ENCODE measurements around the gene PASK.
"Not testable (repeated sequence)": the region's sequence is repeated elsewhere in the genome, so short reads cannot be mapped to it uniquely, and the experiment has no call there.

PASK gene

DNA sequence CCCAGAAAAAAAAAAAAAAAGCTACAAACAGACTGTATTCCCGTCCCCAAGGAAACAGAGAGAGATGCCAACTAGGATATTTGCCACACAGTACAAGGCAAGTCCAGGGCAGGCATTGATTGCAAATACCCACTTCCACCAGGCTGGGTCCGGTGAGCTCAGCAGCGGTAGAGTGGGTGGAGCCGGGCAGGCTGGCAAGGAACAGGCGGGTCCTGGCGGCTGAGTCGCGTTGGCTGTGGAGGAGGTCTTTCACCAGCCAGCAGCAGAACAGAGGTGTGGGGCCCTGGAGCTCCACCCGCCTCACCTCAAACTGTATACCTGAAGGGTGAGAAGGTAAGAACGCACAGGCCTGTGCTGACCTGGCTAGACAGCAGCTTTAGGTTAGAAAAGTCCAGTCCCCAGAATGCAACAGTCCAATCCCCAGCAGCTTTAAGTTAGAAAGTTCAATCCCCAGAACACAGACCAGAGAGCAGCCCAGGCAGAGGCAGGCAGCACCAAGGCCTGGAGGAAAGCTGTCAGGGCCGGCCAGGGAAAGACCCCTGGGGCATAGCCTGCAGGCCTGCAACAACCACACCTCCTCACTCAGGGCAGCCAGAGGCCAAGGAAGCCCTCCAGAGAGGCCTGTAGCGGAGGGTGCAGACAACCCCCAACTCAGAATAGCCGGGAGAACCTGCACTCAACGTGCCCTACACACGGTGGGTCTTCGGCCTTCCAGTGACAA is 25.3 kb downstream of the PASK start:
- DNase-seq: no peak

DNA sequence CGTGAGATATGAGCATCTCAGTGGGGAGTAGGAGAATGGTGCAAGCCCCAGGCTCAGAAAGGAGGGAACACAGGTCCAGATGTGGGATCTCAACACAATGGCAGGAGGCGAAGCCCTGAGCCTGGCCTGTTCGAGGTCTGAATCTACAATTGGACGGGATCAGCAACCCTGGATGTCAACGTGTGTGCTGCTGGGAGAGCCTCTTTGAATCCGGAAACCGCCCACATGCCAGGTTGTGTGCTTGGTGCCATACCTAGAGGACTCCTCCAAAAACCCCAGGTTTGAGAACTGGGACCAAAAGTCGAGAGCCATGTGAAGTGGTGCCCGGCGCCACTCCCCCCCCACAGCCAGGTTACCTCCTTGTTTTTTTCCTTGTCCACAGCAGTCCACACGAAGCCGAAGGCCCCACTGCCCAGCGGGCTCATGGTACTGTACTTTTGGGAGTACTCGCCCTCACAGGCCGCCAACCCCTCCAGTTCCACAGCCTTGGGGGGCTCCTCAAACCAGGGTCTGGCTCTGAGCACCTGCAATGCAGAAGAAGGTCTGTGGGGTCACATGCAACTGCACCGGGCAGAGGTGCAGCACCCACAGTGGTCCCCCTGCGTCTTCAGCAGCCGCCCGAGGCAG is 26.8 kb downstream of the PASK start:
- DNase-seq: no peak

DNA sequence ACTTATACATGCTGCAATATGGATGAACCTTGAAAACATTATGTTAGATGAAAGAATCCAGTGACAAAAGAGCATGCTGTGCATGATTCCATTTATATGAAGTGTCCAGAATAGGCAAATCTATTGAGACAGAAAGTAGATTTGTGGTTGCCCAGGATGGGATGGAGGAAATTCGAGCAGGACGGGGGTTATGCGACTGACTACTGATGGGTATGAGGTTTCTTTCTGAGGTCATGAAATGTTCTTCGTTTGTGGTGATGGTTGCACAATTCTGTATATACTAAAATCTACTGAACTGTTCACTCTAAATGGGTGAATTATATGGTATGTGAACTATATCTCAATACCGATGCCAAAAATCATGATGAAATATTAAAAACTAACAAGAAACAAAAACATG is 28.3 kb downstream of the PASK start:
- DNase-seq: no peak

DNA sequence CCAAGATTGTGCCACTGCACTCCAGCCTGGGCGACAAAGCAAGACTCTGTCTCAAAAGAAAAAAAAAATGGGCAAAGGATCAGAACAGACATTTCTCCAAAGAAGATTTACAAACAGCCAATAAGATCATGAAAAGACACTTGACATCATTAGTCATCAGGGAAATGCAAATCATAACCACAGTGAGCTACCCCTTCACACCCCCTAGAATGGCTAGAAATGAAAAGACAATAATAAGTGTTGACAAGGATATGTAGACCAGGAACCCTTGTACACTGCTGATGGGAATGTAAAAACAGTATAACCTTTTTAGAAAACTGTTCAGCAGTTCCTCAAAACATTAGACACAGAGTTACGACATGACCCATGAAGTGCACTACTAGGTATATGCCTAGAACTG is 28.8 kb downstream of the PASK start:
- no peak for DNase-seq

DNA sequence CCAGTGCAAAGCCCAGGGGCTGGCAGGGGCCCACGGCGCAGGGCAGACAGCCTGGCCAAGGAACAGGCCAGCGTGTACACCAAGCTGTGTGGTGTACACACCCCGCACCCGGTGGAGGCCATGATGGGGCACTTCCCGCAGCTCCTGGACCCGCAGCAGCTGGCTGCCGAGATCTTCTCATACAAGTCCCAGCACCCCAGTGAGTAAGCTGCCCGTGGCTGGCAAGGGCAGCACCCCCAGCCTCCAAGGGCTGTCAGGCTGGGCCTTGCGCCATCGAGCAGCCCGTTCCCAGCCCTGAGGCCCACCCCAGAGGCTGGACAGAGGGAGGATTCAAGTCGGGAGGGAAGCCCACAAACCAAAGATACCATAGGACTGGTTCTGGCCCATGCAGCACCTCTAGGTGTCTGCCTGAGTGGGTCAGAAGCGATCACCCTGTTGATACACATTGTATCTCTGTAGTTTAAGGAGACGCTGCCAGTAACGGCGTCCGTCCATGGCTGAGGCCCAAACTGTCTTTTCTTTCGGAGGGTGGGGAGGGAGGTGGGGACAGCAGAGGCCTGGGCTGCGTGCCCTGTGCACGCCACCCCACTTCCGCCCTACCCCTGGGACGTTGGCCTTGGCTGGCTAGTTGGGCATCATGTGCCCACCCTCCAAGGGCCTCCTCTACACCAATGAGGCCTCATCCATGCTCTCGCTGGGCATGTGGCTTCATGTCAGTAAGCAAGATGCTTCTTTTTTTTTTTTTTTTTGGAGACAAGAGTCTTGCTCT is 30.4 kb downstream of the PASK start:
- no peak for DNase-seq

DNA sequence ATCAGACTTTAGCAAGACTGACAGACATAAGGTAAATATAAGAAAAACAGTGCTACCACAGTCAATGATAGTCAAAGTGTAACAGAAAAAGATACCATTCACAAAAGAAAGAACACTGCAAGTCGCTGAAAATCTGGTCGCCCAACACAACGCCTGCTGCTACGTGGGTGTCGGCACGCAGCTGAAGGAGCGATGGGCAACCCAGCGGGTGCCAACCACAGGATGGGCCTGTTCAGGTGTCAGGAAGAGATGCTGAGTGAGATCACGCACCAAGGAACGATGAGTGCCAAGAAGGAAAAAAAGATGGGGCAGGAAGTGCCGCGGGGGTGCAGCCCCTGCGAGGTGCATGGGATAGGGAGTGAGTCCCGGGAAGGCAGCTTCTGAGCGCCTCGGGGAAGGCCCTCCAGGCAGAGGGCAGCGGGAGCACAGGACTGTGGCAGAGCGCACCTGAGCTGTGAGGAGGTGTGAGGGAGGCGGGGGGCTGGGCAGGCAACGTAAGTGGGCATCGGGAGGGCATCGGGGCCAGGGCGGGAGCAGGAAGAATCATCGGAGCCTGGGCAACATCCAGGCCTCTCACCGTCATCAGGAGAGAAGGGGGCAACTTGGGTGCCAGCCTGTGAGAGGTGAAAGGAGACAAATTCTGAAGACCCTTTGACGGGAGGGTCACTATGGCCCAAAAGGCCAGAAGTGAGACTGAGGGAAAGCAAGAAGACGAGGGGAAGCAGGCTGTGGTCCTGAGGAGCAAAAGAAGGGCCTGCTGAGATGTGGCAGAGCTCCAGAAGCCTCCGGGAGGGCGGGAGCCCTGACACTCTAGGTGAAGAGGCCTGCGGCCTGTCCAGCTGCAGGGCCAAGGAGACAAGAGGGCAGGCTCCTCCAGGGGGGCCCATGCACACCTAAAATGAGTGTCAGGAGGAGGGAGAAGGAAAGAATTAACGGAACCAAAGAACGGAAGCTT is 32.4 kb downstream of the PASK start:
- DNase-seq: no peak

DNA sequence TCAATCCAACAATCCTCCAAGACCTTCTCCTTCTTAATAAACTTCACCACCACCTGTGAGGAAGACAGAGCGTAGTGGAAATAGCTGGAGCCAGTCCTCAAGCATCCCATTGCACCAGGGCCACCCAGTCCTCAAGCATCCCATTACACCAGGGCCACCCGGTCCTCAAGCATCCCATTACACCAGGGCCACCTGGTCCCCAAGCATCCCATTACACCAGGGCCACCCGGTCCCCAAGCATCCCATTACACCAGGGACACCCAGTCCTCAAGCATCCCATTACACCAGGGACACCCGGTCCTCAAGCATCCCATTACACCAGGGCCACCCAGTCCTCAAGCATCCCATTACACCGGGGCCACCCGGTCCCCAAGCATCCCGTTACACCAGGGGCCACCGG is 33.9 kb downstream of the PASK start:
- no peak for DNase-seq

DNA sequence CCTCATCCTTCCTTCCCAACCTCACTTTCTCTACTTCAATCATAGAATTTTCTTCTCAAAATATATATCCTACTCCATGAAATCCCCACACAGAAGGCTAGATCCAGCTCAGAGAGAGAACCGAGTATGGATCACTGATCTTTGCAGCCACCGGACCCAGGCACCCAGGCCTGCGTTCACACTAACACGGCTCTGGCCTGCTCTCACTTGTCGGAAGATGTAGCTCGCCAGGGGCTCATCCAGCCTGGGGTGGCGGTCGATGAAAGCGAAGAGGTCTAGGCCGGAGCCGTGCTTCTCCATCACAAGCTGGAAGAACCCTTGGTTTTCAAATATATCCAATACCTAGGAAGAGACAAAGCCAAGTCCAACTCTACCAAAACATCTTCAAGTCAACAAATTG is 34.4 kb downstream of the PASK start:
- DNase-seq: no peak

DNA sequence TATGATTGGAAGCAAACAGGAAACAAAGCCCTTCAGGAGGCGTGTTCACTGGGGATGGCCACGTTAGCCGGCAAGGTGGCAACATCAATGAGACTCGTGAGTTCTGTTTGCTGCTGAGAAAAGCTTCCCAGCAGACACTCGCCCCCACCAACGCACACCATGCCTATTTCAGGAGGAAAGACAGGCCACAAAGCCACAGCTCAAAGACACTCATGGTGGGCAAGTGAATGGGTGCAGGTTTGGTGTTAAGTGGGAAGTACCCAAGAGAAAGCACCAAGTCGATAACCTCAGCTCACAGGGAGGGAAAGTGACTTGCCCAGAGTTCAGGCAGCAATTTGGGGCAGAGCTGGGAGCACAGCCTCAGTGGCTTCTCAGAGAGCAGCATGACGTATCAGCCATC is 36.7 kb downstream of the PASK start:
- no peak for DNase-seq

DNA sequence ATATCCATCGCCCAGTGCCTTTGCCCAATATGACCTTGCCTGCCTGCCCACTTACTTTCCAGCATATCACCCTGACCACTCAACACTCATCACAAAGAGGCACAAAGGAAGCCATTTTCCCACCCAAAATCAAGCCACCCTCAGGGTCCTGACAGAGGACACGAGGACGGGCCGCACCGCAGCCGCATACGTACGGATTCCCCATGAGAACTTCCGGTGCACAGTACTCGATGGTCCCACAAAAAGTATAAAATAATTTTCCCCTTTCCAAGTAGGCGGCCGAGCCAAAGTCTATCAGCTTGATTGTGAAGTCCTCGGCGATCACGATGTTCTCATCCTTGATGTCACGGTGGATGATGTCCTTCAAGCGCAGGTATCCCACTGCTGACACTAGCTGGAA is 37.2 kb downstream of the PASK start:
- DNase-seq: no peak

DNA sequence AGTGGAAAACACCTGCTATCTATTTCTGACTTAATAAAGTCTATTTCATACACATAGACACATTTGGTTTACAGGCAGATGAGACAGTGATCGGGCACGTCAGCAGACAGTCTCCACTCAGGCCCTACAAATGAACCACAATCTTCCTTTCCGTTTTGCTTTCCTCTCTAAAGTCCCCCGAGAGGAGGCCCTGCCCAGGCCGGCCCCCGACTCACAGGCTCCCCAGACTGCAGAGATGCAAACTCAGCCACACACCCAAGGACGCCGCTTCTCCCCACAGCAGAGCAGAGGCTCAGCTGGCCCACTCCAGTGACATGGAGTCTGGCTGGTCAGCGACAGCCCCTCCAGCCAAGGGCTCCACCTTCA is 37.8 kb downstream of the PASK start:
- DNase-seq: no peak

DNA sequence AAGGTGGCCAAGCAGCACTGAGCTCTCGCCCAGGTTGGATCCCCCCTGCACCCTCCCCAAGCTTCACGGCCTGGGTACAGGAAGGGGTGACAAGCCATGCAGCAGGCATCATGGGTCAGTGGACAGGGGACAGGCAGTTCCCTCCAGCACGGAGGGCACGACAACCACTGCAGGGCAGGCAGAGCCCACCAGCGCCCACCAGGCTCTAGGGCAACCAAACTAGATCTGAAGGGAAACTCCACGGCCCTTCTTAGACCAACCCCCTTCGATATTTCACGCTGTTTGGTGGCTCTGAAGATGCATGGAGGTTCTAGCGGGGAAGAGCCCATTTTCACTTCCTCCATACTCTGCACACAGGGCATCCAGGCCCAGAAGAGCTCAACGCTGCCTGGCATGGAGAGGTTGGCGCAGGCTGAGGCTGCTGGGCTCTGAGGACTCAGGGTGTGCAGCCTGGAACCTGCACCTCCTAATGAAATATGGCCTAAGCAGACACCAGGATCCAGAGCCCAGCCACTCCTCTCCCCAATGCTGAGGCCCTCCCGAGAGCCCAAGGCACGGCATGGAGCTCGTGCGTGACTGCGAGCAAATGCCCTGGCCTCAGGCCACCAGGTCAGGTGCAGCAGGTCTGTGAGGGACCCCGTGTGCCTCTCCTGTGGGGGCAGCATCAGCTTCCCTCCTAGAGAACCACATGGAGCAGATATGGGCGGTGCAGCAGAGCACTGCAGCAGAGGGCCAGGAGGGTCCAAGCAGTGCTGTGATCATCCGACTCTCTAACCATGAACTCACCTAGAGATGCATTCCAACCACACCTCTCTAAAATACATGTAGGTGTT is 38.4 kb downstream of the PASK start:
- DNase-seq: no peak

DNA sequence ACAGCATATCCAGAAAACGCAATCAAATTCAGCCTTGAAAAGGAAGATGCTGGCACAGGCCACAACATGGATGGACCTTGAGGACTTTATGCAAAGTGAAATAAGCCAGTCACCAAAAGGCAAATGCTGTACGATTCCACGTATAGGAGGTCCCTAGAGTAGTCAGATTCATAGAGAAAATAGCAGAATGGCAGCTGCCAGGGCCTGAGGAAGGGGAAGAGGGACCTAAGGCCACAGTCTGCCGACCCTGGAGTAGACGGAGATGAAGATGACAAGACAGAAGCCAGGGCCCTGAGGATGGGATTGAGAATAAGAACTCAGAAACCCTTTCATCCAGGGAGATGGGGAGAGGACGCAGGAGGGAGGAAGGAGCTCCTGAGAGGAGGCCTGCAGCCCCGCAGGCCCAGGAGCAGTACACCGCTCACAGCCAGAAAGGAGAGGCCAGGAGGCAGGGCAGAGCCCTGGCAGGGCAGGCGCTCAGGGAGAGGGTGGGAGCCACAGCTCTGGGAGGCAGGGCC is 39.1 kb downstream of the PASK start:
- DNase-seq: no peak

DNA sequence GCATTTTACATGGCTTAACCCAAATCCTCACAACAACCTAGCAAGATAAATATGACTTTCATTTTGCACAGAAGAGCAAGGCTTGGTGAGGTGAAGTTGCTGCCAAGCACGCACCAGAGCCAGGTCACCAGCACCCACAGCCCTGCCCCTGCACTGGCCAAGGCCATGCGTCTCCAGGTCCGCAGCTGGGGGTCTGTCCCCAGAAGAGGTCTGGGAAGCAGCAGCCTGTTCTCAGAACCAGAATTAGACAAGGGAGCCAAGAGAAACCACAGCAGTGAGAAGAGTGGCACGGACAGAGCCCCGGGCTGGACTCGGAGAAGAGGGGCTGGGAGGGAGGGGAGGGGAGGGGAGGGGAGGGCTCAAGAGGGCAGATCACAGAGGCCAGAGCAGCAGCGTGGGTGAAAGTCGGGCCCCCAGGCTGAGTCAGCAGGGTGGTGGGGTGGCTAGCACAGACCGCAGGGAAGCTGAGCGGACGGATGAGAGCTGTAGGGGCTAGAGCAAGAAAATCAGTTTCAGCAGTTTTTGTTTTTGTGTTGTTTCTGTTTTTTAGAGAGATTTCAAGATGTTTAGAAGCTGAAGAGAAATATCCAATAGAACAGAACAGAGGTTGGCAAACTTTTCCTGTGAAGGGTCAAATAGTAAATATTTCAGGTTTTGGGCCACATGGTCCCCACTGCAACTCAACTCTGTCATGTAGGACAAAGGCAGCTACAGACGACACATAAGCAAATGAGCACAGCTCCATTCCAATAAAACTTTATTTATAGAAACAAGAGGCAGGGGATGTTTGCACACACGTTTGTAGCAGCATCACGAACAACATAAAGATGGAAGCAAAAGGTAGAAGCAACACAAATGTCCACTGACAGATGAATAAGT is 39.8 kb downstream of the PASK start:
- DNase-seq: no peak

DNA sequence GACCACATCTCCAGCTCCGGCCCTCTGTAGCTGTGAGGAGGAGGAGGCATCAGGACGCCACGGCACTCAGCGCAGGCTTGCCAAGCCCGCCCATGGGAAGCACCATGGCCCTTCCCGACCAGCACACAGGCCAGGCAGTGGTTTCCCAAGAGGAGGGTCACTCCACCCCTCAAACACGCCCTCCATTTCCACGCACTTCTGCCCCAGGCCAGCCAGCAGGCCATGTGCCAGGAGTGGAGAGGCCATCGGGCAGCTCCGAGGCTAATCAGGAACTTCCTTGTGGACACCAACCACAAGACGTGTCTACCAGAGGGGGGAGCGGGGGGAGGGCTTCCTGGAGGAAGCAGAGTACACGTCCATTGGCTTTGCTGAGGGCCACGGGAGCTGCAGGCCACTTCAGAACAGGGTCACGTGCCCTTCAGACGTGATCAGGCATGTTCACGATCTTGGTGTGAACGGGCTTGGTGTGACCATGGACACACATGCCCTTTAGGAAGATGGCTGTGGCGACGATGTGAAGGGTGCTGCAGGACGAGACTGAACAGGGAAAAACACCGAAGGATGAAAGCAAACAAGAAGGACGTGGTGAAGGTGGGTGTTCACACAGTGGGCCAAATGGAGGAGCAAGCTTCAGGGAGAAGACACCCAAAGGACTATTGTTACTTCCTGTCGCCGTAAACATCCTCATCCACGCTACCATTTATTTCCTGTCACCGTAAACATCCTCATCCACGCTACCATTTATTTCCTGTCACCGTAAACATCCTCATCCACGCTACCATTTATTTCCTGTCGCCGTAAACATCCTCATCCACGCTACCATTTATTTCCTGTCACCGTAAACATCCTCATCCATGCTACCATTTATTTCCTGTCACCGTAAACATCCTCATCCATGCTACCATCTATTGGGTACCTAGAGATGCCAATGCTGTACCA is 40.7 kb downstream of the PASK start:
- DNase-seq: no peak

DNA sequence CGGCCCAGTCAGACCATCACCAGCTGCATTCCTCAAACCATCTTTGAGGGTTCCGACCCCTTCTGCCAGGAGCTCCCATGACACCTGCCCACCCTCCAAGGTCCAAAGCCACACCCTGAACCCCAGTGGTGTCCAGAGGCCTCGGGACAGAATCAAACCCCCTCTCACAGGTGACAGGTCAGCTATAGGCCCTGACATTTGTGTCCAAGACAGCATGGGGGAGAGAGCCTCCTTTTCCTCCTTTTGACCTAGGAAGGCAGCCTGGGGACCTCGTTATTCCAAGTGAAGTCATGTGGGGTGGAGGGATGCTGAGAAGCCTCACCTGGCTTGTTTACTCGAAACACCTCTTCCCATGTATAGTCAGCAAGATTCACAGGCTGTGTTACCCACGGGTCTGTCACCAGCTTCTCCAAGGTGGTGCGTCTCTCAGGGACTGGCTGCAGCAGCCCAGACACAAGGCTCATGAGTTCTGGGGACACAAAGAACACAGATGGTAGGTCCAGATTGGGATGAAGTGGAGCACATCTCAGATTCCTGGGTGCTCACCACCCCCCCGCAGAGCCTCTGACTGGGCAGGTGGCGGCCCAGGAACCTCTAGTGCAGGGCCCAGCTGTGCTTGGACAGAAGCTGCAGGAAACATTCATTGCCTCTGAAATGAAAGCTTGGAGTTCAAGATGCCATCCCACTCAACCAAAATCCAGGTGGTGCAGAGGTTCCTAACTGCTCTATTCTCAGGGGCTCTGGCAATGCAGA is 42.1 kb downstream of the PASK start:
- no peak for DNase-seq

DNA sequence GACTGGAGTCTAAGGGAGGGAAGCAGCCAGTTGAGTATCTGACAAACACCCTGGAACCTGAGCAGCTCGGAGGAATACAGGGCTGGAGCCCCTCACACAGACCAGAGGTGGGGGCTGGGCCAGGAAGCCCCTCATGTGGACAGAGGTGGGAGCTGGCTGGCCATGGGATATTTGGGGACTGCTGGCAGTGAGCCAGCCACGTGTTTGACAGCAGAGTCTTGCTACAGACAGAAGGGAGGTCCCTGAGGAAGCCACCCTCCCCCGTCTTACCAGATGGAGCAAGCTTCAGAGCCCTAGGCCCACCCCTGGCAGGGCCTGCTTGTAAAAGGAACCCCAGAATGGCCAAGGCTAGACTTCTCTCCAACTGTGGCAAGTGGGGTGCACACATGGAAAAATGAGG is 43.6 kb downstream of the PASK start:
- DNase-seq: no peak

DNA sequence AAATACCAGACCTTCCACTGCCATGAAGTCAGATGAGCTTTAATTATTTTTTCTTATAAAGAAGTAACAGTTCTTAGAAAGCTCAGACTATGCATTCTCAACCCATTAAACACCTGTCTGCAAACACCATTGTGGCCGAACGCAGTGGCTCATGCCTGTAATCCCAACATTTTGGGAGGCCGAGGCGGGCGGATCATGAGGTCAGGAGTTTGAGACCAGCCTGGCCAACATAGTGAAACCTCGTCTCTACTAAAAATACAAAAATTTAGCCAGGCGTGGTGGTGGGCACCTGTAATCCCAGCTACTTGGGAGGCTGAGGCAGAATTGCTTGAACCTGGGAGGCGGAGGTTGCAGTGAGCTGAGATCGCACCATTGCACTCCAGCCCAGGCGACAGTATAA is 44.7 kb downstream of the PASK start:
- DNase-seq: not testable (repeated sequence)

DNA sequence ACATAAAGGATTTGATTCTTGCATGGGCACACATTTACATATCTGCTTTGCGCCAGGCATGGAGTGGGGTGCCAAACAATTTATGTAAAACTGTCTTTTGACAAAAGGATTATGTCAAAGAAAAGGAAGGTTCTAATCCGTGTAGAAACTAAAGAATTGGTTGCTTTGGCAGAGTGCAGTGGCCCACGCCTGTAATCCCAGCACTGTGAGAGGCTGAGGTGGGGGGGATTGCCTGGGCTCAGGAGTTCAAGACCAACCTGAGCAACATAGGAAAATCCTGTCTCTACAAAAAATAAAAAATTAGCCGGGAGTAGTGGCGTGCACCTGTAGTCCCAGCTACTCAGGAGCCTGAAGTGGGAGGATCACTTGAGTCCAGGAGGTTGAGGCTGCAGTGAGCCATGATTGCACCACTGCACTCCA is 46.1 kb downstream of the PASK start:
- DNase-seq: no peak
